Breast epithelium (tissue), 4 donors: ENCODE results near the gene ATAT1. TPM values are rescaled to one million over a fixed set of nuclear protein-coding genes. Genes with fewer than 3 reads are reported as not detected.
"Not testable (repeated sequence)": the region's sequence is repeated elsewhere in the genome, so short reads cannot be mapped to it uniquely, and the experiment has no call there.

Source experiments
- DNase-seq, 2 donors: peaks; one replicate each; pipeline ENCODE4 v3.0.0-alpha.2; 2019; ENCODE audit warnings: low spot score in 2 of 2
- H3K27ac ChIP-seq, 2 donors: fragments of 200-600 bp; sonication (generic) in 1 of 2; one replicate each; pipeline ENCODE4 v1.5.1; 2016 to 2019; ENCODE audit warnings: mild to moderate bottlenecking in 1 of 2
- H3K27me3 ChIP-seq, 2 donors: fragments of 200-600 bp; sonication (generic) in 1 of 2; one replicate each; pipeline versions ENCODE4 v1.5.1 to v1.6.0; 2017 to 2019; ENCODE audit warnings: control low read depth in 1 of 2, mild to moderate bottlenecking in 1 of 2
- H3K36me3 ChIP-seq: fragments of 200-600 bp; one replicate; pipeline ENCODE4 v1.5.1; 2019
- H3K4me1 ChIP-seq, 2 donors: fragments of 200-600 bp; sonication (generic); one replicate each; pipeline ENCODE4 v1.5.1; 2016 to 2019; ENCODE audit warnings: control low read depth in 1 of 2
- H3K4me3 ChIP-seq, 3 donors: fragments of 200-600 bp; sonication (generic); 1 replicate in 2 of 3; 2 replicates in 1 of 3; pipeline ENCODE4 v1.5.1; 2016 to 2019; ENCODE audit warnings: mild to moderate bottlenecking in 3 of 3, moderate library complexity in 2 of 3
- H3K9me3 ChIP-seq, 2 donors: fragments of 200-600 bp; sonication (generic) in 1 of 2; one replicate each; pipeline ENCODE4 v1.5.1; 2016 to 2019; ENCODE audit warnings: control low read depth in 1 of 2
- POLR2A ChIP-seq: fragments of 450-650 bp; IDR thresholded peaks from one replicate; pipeline ENCODE4 v1.6.1; 2016; ENCODE audit warnings: antibody characterized with exemption, mild to moderate bottlenecking, moderate library complexity
- POLR2AphosphoS5 ChIP-seq, 3 donors: sonication (generic); formaldehyde crosslinking; IDR thresholded peaks; one replicate each; pipeline ENCODE4 v1.6.1; 2017; ENCODE audit warnings: antibody characterized with exemption in 3 of 3
- intact Hi-C: fragments of 100-400 bp; cut with DNase I; formaldehyde crosslinking; loops from one replicate; pipeline ENCODE4 v1.15.1; 2023; ENCODE audit warnings: low total_unique reads
- total RNA-seq, 3 donors: library from RNA; depleted of rRNA; stranded (reverse); fragments of >200 nt; gene quantifications; one replicate each; pipeline ENCODE4 v1.1.0, GENCODE V29; 2016
- TF ChIP-seq, protein P1 (sequence below), 3 donors: fragments of 450-650 bp; IDR thresholded peaks; one replicate each; pipeline ENCODE4 v1.5.1; 2016 to 2017; ENCODE audit warnings: antibody characterized with exemption in 3 of 3, mild to moderate bottlenecking in 3 of 3, moderate library complexity in 3 of 3

ATAT1 gene
- total RNA-seq, 3 donors from 2014 or later, result 5.3 to 10.5 (median 8.8) TPM

DNA sequence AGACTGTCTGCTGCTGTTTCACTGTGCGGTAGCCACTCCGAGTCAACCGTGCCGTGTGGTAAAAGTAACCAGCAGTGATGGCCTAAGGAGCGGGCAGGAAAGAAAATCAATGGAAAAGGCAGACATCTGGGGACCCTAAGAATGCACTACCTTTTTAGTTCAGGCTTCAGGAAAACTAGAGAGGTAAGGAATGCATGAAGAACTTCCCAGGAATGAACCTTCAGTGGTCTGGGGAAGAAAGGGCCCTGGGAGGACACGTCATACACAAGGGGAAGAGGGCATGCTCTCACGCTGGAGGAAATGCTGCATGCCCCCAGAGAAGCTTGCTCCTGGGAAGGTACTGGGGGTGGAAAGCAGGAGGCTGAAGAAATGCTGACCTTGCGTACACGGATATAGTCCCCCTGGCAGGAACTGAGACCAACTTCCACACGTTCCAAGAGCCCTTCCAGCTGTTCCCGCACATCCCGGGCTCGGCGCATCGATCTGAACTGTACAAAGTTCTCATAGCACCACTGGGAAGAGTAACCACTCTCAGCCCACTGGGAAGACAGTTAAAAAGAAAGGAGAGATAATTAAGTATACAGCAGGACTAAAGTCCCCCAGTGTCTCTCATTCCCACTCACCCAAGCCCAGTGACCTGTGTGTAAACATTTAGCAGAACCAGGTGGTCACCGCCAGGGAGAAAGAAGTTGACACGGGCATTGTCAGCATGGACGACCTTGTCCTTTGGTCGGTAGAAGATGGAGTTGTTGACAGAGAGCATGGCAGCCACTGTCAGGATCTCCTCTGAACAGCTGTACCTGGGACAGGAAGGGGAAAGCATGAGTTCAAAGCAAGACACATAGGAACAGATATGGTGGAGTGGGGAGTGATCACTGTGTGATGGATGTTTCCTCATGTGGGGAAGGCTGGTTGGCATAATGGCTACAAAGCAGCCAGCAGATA, 28.4 kb downstream of the ATAT1 start:
- Histone ChIP-seq H3K27me3 (no peaks in the 10 kb centered on the region), H3K27ac (no peak overlapping the region), H3K4me3 (no peak overlapping the region), H3K4me1 (no peaks in the 10 kb centered on the region), H3K9me3 (no peaks in the 10 kb centered on the region), H3K36me3 (peaks cover 30% of the 10 kb centered on the region)
- no peak for TF ChIP-seq POLR2A
- no peak for TF ChIP-seq POLR2AphosphoS5 (IDR thresholded peaks at IDR 0.05)
- TF ChIP-seq, protein P1, sequence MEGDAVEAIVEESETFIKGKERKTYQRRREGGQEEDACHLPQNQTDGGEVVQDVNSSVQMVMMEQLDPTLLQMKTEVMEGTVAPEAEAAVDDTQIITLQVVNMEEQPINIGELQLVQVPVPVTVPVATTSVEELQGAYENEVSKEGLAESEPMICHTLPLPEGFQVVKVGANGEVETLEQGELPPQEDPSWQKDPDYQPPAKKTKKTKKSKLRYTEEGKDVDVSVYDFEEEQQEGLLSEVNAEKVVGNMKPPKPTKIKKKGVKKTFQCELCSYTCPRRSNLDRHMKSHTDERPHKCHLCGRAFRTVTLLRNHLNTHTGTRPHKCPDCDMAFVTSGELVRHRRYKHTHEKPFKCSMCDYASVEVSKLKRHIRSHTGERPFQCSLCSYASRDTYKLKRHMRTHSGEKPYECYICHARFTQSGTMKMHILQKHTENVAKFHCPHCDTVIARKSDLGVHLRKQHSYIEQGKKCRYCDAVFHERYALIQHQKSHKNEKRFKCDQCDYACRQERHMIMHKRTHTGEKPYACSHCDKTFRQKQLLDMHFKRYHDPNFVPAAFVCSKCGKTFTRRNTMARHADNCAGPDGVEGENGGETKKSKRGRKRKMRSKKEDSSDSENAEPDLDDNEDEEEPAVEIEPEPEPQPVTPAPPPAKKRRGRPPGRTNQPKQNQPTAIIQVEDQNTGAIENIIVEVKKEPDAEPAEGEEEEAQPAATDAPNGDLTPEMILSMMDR (IDR thresholded peaks at IDR 0.05), result no peak
- intact Hi-C loops, result no loop called here
- DNase-seq, result no peak

GRCh38 chr6:30655743-30656094, 29.0 kb downstream of the ATAT1 start:
- peaks cover 30% of the 10 kb centered on the region for H3K36me3 ChIP-seq

DNA sequence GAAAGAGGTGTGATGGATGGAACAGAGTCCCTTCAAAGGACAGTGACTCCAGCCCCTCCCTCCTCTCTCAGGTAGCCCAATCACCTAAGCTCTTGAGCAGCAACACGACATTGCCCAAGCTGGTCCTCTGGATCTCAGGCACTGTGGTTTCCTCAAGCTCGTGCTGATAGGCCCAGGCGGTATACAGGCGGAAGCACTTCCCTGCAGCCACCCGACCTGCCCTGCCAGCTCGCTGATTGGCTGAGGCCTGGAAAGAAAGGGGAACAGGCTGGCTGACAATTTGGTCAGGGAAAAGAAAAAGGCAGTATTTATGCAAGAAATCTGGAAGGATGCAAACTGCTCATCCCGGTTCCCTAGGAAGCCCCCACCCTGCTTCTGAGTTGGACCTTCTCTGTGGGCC, 29.8 kb downstream of the ATAT1 start:
- DNase-seq, result no peak
- no peaks in the 10 kb centered on the region for H3K27me3 ChIP-seq
- H3K4me3 ChIP-seq, result no peak overlapping the region
- no peak overlapping the region for H3K27ac ChIP-seq
- H3K9me3 ChIP-seq, result no peaks in the 10 kb centered on the region
- peaks cover 24% of the 10 kb centered on the region for H3K36me3 ChIP-seq
- H3K4me1 ChIP-seq, result no peaks in the 10 kb centered on the region
- TF ChIP-seq POLR2A, result no peak
- no peak for TF ChIP-seq POLR2AphosphoS5 (IDR thresholded peaks at IDR 0.05)
- TF ChIP-seq, protein P1 (IDR thresholded peaks at IDR 0.05), result no peak
- intact Hi-C loops, result no loop called here

More at GRCh38 chr6:30655743-30656094, 29.0 kb downstream of the ATAT1 start:
- Histone ChIP-seq H3K4me3 (no peak overlapping the region), H3K27ac (no peak overlapping the region), H3K27me3 (no peaks in the 10 kb centered on the region), H3K4me1 (no peaks in the 10 kb centered on the region), H3K9me3 (no peaks in the 10 kb centered on the region)
- intact Hi-C loops, result no loop called here
- DNase-seq, result no peak
- TF ChIP-seq POLR2A (no peak), POLR2AphosphoS5 (IDR thresholded peaks at IDR 0.05) (no peak)
- TF ChIP-seq, protein P1 (IDR thresholded peaks at IDR 0.05), result no peak

DNA sequence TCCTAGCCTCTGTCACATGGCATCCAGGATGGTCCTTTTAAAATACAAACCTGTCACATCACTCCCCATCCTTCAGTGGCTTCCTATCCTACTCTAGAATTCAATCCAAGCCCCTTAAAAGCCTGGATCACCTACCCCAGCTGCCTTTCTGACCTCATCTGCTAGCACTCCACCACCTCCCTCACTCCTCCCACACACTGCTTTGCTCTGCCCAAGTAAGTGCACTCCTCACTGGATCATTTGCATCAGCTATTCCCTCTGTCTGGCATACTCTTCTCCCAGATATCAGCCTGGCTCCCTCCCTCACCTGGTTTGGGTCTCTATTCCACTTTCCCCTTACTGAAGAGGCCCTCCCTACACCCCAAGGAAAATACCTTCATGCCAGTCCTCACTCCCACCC, 30.8 kb downstream of the ATAT1 start:
- intact Hi-C loops, result no loop called here
- Histone ChIP-seq H3K27me3 (no peaks in the 10 kb centered on the region), H3K4me1 (no peaks in the 10 kb centered on the region), H3K27ac (no peak overlapping the region), H3K9me3 (no peaks in the 10 kb centered on the region), H3K36me3 (peaks cover 25% of the 10 kb centered on the region), H3K4me3 (no peak overlapping the region)
- TF ChIP-seq, protein P1 (IDR thresholded peaks at IDR 0.05), result no peak
- TF ChIP-seq POLR2A, result no peak
- TF ChIP-seq POLR2AphosphoS5 (IDR thresholded peaks at IDR 0.05), result no peak
- no peak for DNase-seq

DNA sequence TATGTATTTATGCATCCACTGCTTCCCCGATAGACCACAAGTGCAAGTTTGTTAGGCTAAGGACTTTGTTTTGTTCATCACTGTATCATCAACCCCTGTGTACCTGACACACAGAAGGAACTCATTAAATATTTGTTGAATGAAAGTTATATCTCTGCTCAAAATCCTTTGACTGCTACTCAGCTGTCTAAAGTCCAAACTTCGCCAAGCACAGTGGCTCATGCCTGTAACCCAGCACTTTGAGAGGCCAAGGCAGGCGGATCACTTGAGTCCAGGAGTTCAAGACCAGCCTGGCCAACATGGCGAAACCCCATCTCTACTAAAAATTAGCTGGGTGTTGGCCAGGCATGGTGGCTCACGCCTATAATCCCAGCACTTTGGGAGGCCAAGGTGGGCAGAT, 31.2 kb downstream of the ATAT1 start:
- intact Hi-C loops, DNase-seq, H3K27me3 ChIP-seq, H3K4me1 ChIP-seq, H3K4me3 ChIP-seq, H3K27ac ChIP-seq, H3K9me3 ChIP-seq: not testable (repeated sequence)
- peaks cover 29% of the 10 kb centered on the region for H3K36me3 ChIP-seq
